GM18909 (cell line): ENCODE data around the gene TBKBP1.
A peak's percentile ranks its signal among the peaks of the same experiment; 100 is the strongest.

Experiments
- ATAC-seq: cut with Tn5 transposase; IDR thresholded peaks from one replicate; pipeline ENCODE4 v1.9.1; 2021; ENCODE audit warnings: mild to moderate bottlenecking; ENCODE audit not compliant: unreplicated experiment, poor library complexity

TBKBP1 gene

GRCh38 chr17:47711366-47712099 lies 17.6 kb downstream of the TBKBP1 start:
- ATAC-seq = no peak

- ATAC-seq = no peak
Measured at GRCh38 chr17:47712330-47713023, 18.5 kb downstream of the TBKBP1 start.

GRCh38 chr17:47713980-47714700 lies 20.2 kb downstream of the TBKBP1 start:
- no peak for ATAC-seq

- ATAC-seq = no peak
Measured at GRCh38 chr17:47714773-47715396, 20.9 kb downstream of the TBKBP1 start.

GRCh38 chr17:47715669-47716325 lies 21.8 kb downstream of the TBKBP1 start:
- ATAC-seq = no peak

GRCh38 chr17:47716375-47716774 lies 22.4 kb downstream of the TBKBP1 start:
- no peak for ATAC-seq

GRCh38 chr17:47717261-47717697 lies 23.3 kb downstream of the TBKBP1 start:
- ATAC-seq = no peak

- no peak for ATAC-seq
Measured at GRCh38 chr17:47717979-47718621, 24.1 kb downstream of the TBKBP1 start.

- ATAC-seq = no peak
Measured at GRCh38 chr17:47718634-47719405, 24.9 kb downstream of the TBKBP1 start.

- ATAC-seq = no peak
Measured at GRCh38 chr17:47719411-47720152, 25.6 kb downstream of the TBKBP1 start.

- ATAC-seq = no peak
Measured at GRCh38 chr17:47720196-47720595, 26.2 kb downstream of the TBKBP1 start.

GRCh38 chr17:47720754-47721533 lies 27.0 kb downstream of the TBKBP1 start:
- ATAC-seq = peak; percentile 37

GRCh38 chr17:47721725-47722124 lies 27.8 kb downstream of the TBKBP1 start:
- ATAC-seq = no peak

GRCh38 chr17:47724705-47725104 lies 30.7 kb downstream of the TBKBP1 start:
- no peak for ATAC-seq

GRCh38 chr17:47725446-47726111 lies 31.6 kb downstream of the TBKBP1 start:
- no peak for ATAC-seq

GRCh38 chr17:47726796-47727703 lies 33.1 kb downstream of the TBKBP1 start:
- no peak for ATAC-seq
